GM18502 (cell line): Measurements from ENCODE around the gene SLC5A2.
"Not testable (repeated sequence)": the region's sequence is repeated elsewhere in the genome, so short reads cannot be mapped to it uniquely, and the experiment has no call there.

Source experiments
- ATAC-seq: cut with Tn5 transposase; IDR thresholded peaks from one replicate; pipeline ENCODE4 v1.9.1; 2021; ENCODE audit warnings: mild to moderate bottlenecking; ENCODE audit not compliant: unreplicated experiment, poor library complexity

SLC5A2 gene

GRCh38 chr16:31483081-31483480 lies at the start of gene SLC5A2:
SLC5A2 (plus strand) TSS chr16:31483123; CDS start chr16:31483137, 14 bp downstream.
- ATAC-seq: no peak

GRCh38 chr16:31435341-31436220 lies 47.3 kb upstream of the SLC5A2 start:
- ATAC-seq: no peak

GRCh38 chr16:31436221-31437045 lies 46.5 kb upstream of the SLC5A2 start:
- no peak for ATAC-seq

- ATAC-seq: no peak
Observed at GRCh38 chr16:31438414-31438813, 44.5 kb upstream of the SLC5A2 start.

GRCh38 chr16:31439023-31439422 lies 43.9 kb upstream of the SLC5A2 start:
- ATAC-seq: not testable (repeated sequence)

GRCh38 chr16:31439519-31439918 lies 43.4 kb upstream of the SLC5A2 start:
- ATAC-seq: no peak

- ATAC-seq: no peak
Observed at GRCh38 chr16:31440516-31441184, 42.3 kb upstream of the SLC5A2 start.

GRCh38 chr16:31441956-31442355 lies 41.0 kb upstream of the SLC5A2 start:
- no peak for ATAC-seq

- not testable (repeated sequence) for ATAC-seq
Observed at GRCh38 chr16:31445931-31446330, 37.0 kb upstream of the SLC5A2 start.

GRCh38 chr16:31451201-31451600 lies 31.7 kb upstream of the SLC5A2 start:
- ATAC-seq: no peak

GRCh38 chr16:31451681-31452351 lies 31.1 kb upstream of the SLC5A2 start:
- ATAC-seq: no peak

- no peak for ATAC-seq
Observed at GRCh38 chr16:31452631-31453106, 30.3 kb upstream of the SLC5A2 start.

GRCh38 chr16:31453255-31454204 lies 29.4 kb upstream of the SLC5A2 start:
- no peak for ATAC-seq

- ATAC-seq: no peak
Observed at GRCh38 chr16:31455601-31456314, 27.2 kb upstream of the SLC5A2 start.

GRCh38 chr16:31456988-31457360 lies 25.9 kb upstream of the SLC5A2 start:
- no peak for ATAC-seq

- peak; percentile 10 for ATAC-seq
Observed at GRCh38 chr16:31458073-31458843, 24.7 kb upstream of the SLC5A2 start.

- ATAC-seq: peak; percentile 72
Observed at GRCh38 chr16:31458844-31459686, 23.9 kb upstream of the SLC5A2 start, which contains the start of gene ARMC5. ARMC5 (plus strand) TSS chr16:31459501; CDS start chr16:31459525, 24 bp downstream.
